A549 (cell line): Measurements from ENCODE around the gene CUX1. TPM values are rescaled to one million over a fixed set of nuclear protein-coding genes. Genes with fewer than 3 reads are reported as not detected.

Experiments
- ATAC-seq, 2 experiments: fragments of 200-7000 bp in 1 of 2; fragments of >200 bp in 1 of 2; cut with Nextera tagmentation in 1 of 2; cut with Tn5 transposase in 1 of 2; 3 replicates each; pipeline versions ENCODE4 v1.8.0 to v1.9.1; 2018 to 2020; ENCODE audit warnings: mild to moderate bottlenecking in 1 of 2, moderate library complexity in 1 of 2
- CTCF ChIA-PET: fragments of 300-600 bp; sonication (Branson Sonifier 250); formaldehyde crosslinking; extraction: SDS; loops from one replicate; lab custom pipeline; 2021; ENCODE audit warnings: antibody characterized with exemption, inconsistent platforms; lab: Yijun Ruan, JAX
- POLR2A ChIA-PET: fragments of 350-600 bp; formaldehyde crosslinking; extraction: SDS; loops from one replicate; lab custom pipeline; 2021; ENCODE audit warnings: antibody characterized with exemption, inconsistent platforms; lab: Yijun Ruan, JAX
- DNase-seq, 2 experiments: peaks; one replicate each; pipeline versions ENCODE4 v3.0.0 to v3.0.0-alpha.2; 2011 to 2016; ENCODE audit warnings: low read depth in 1 of 2, low spot score in 1 of 2
- FAIRE-seq: peaks from 2 replicates; lab custom pipeline; 2011; peaks lifted over from hg19 to GRCh38; lab: Jason Lieb, UNC
- H3K27ac ChIP-seq, 2 experiments: fragments of >200 bp; sonication (Bioruptor Twin); formaldehyde crosslinking; 3 replicates each; pipeline ENCODE4 v1.5.1; 2016 to 2017
- H3K4me1 ChIP-seq: fragments of >200 bp; sonication (Bioruptor Twin); formaldehyde crosslinking; 3 replicates; pipeline ENCODE4 v1.6.1; 2016
- H3K4me2 ChIP-seq: fragments of >200 bp; sonication (Bioruptor Twin); formaldehyde crosslinking; 3 replicates; pipeline ENCODE4 v1.6.1; 2016
- H3K4me3 ChIP-seq: fragments of >200 bp; sonication (Bioruptor Twin); formaldehyde crosslinking; 3 replicates; pipeline ENCODE4 v1.5.1; 2016
- H3K9me3 ChIP-seq: fragments of >200 bp; sonication (Bioruptor Twin); formaldehyde crosslinking; 3 replicates; pipeline ENCODE4 v1.6.1; 2016
- ATOH8 ChIP-seq: fragments of 250-450 bp; sonication (Bioruptor Pico); IDR thresholded peaks from 2 replicates; pipeline ENCODE4 v1.5.0; 2020; ENCODE audit warnings: low read depth, mild to moderate bottlenecking, moderate library complexity
- BCL3 ChIP-seq: fragments of >200 bp; sonication (Bioruptor Twin); formaldehyde crosslinking; IDR thresholded peaks from 3 replicates; pipeline ENCODE4 v1.6.1; 2016
- CEBPB ChIP-seq, 2 experiments: fragments of >200 bp in 1 of 2; sonication (Bioruptor Twin) in 1 of 2; formaldehyde crosslinking in 1 of 2; IDR thresholded peaks; 2 replicates each; pipeline ENCODE4 v1.6.1; 2012 to 2016
- CHD4 ChIP-seq: fragments of 200-600 bp; sonication (generic); IDR thresholded peaks from 2 replicates; pipeline ENCODE4 v1.6.1; 2016; ENCODE audit warnings: antibody characterized with exemption, mild to moderate bottlenecking, borderline replicate concordance
- EHF ChIP-seq: fragments of 250-450 bp; sonication (Bioruptor Pico); IDR thresholded peaks from 2 replicates; pipeline ENCODE4 v1.5.0; 2020; ENCODE audit warnings: mild to moderate bottlenecking
- ELK1 ChIP-seq: fragments of 150-350 bp; IDR thresholded peaks from 2 replicates; pipeline ENCODE4 v1.6.1; 2014; ENCODE audit warnings: low read depth, mild to moderate bottlenecking, low read length
- EP300 ChIP-seq, 2 experiments: fragments of >200 bp; sonication (Bioruptor Twin); formaldehyde crosslinking; IDR thresholded peaks; 2 replicates in 1 of 2; 3 replicates in 1 of 2; pipeline ENCODE4 v1.6.1; 2016 to 2017
- FOSL2 ChIP-seq, 2 experiments: fragments of 450-650 bp in 1 of 2; fragments of >200 bp in 1 of 2; sonication (Bioruptor Twin) in 1 of 2; formaldehyde crosslinking; IDR thresholded peaks; 2 replicates each; pipeline versions ENCODE4 v1.5.0 to v1.6.1; 2016 to 2020; ENCODE audit warnings: mild to moderate bottlenecking in 1 of 2, moderate library complexity in 1 of 2
- GATA3 ChIP-seq: IDR thresholded peaks from 2 replicates; pipeline ENCODE4 v1.6.1; 2012; ENCODE audit warnings: borderline replicate concordance
- HDAC2 ChIP-seq: fragments of 200-600 bp; sonication (generic); IDR thresholded peaks from 2 replicates; pipeline ENCODE4 v1.6.1; 2016
- HOXB13 ChIP-seq: fragments of 250-450 bp; sonication (Bioruptor Pico); IDR thresholded peaks from 2 replicates; pipeline ENCODE4 v1.5.0; 2020; ENCODE audit warnings: low read depth, mild to moderate bottlenecking, moderate library complexity
- HOXB5 ChIP-seq: fragments of 250-450 bp; sonication (Bioruptor Pico); IDR thresholded peaks from 2 replicates; pipeline ENCODE4 v1.5.0; 2020; ENCODE audit warnings: mild to moderate bottlenecking, moderate library complexity
- JUNB ChIP-seq: fragments of >200 bp; sonication (Bioruptor Twin); formaldehyde crosslinking; IDR thresholded peaks from 2 replicates; pipeline ENCODE4 v1.6.1; 2016
- MAFK ChIP-seq: fragments of 450-650 bp; IDR thresholded peaks from 2 replicates; pipeline ENCODE4 v1.6.1; 2014; ENCODE audit not compliant: partially characterized antibody
- NFE2L2 ChIP-seq: fragments of 150-350 bp; conservative IDR thresholded peaks from 2 replicates; pipeline ENCODE4 v1.6.1; 2014; ENCODE audit warnings: low read length
- NR3C1 ChIP-seq: fragments of >200 bp; sonication (Bioruptor Twin); formaldehyde crosslinking; IDR thresholded peaks from 3 replicates; pipeline ENCODE4 v1.6.1; 2017
- PBX3 ChIP-seq: IDR thresholded peaks from 2 replicates; pipeline ENCODE4 v1.6.1; 2012
- PHF8 ChIP-seq: fragments of 200-600 bp; sonication (generic); IDR thresholded peaks from 2 replicates; pipeline ENCODE4 v1.6.1; 2016; ENCODE audit warnings: low read depth, mild to moderate bottlenecking, antibody characterized with exemption, moderate library complexity, borderline replicate concordance
- POLR2AphosphoS2 ChIP-seq: conservative IDR thresholded peaks from 2 replicates; pipeline ENCODE4 v1.6.1; 2012; ENCODE audit warnings: low read length, improper control_type of control experiment, inconsistent platforms
- RNF2 ChIP-seq: fragments of 200-600 bp; sonication (generic); IDR thresholded peaks from 2 replicates; pipeline ENCODE4 v1.6.1; 2016; ENCODE audit warnings: low read depth, mild to moderate bottlenecking, antibody characterized with exemption, moderate library complexity, borderline replicate concordance
- TFCP2L1 ChIP-seq: fragments of 250-450 bp; sonication (Bioruptor Pico); IDR thresholded peaks from 2 replicates; pipeline ENCODE4 v1.5.0; 2021; ENCODE audit warnings: mild to moderate bottlenecking
- ZC3H11A ChIP-seq: fragments of 450-650 bp; IDR thresholded peaks from 2 replicates; pipeline ENCODE4 v1.6.1; 2014; ENCODE audit warnings: antibody characterized with exemption, mild to moderate bottlenecking
- ZNF302 ChIP-seq: fragments of 250-450 bp; sonication (Bioruptor Pico); IDR thresholded peaks from 2 replicates; pipeline ENCODE4 v1.9.0; 2021; ENCODE audit warnings: inconsistent platforms, mild to moderate bottlenecking, moderate library complexity
- whole genome bisulfite sequencing: methylation state at CpG from one replicate; pipeline ENCODE4 v1.1.6; 2017; ENCODE audit errors: missing lambda C conversion rate; 5-methylcytosine and 5-hydroxymethylcytosine counted together
- polyA plus RNA-seq, 4 experiments: library from polyadenylated mRNA; depleted of rRNA in 3 of 4; stranded (reverse); fragments of >200 nt; fragmentation: RNase III in 1 of 4; extraction: RNeasy Plus Mini Kit Qiagen cat#74134 plus additional on column Dnase treatment in 1 of 4; gene quantifications; 2 replicates in 3 of 4; 3 replicates in 1 of 4; pipeline ENCODE4 v1.2.3, GENCODE V29; 2011 to 2017
- TF ChIP-seq, protein P1 (sequence below): fragments of >200 bp; sonication (Bioruptor Twin); formaldehyde crosslinking; IDR thresholded peaks from 2 replicates; pipeline ENCODE4 v1.6.1; 2016

CUX1 gene
- polyA plus RNA-seq, 2 of the 4 experiments (the other 2 are of a cell fraction): 32.7 to 33.4 TPM

DNA sequence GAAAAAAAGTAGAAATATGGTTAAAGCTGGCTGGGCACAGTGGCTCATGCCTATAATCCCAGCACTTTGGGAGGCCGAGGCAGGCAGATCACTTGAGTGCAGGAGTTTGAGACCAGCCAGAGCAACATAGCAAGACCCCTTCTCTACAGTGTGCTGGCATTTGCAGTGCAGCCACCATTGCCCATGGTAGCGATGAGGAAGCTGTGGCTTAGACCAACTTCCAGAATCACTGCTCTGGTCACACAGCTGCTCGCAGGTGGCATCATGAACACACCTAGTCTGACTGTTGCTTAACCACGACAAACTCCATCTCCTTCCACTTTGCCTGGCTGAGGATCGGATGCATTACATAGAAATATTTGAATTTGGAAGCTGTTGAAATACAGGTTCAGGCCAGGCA, 137.1 kb downstream of the CUX1 start:
- 95% methylated on average over 5 of the region's 5 CpGs for WGBS
- H3K4me2 ChIP-seq: no peak overlapping the region
- CTCF ChIA-PET: no interaction called here
- POLR2A ChIA-PET: no interaction called here
- no peak for DNase-seq
- H3K4me3 ChIP-seq: no peak overlapping the region
- ATAC-seq: no peak
- TF ChIP-seq ATOH8 (CRISPR knock-in tag) (no peak), EHF (CRISPR knock-in tag) (no peak), CHD4 (no peak), NFE2L2 (no peak), JUNB (no peak)
- peaks cover 43% of the 10 kb centered on the region for H3K4me1 ChIP-seq
- no peak for FAIRE-seq
- no peak overlapping the region for H3K27ac ChIP-seq
- H3K9me3 ChIP-seq: no peaks in the 10 kb centered on the region

GRCh38 chr7:101956130-101956529, 138.7 kb downstream of the CUX1 start:
- Histone ChIP-seq H3K4me2 (no peak overlapping the region), H3K9me3 (no peaks in the 10 kb centered on the region), H3K4me3 (no peak overlapping the region), H3K4me1 (peaks cover 28% of the 10 kb centered on the region), H3K27ac (no peak overlapping the region)
- WGBS: 92% methylated on average over 12 of the region's 12 CpGs
- ChIA-PET POLR2A (no interaction called here), CTCF (interaction anchor here (0.9 kb wide), 1 partner anchor 35 kb away, joined by 3 read pairs; no protein-coding TSS in a partner anchor)
- TF ChIP-seq ELK1 (no peak), ZNF302 (CRISPR knock-in tag) (no peak), TFCP2L1 (no peak), FOSL2 (IDR thresholded peaks at IDR 0.05) (no peak), FOSL2 (CRISPR knock-in tag; IDR thresholded peaks at IDR 0.05) (no peak), EP300 (IDR thresholded peaks at IDR 0.05) (no peak), PBX3 (no peak), RNF2 (no peak), GATA3 (no peak), NR3C1 (no peak), POLR2AphosphoS2 (no peak), HDAC2 (no peak), PHF8 (no peak), MAFK (no peak), JUNB (no peak), HOXB5 (CRISPR knock-in tag) (no peak), ZC3H11A (no peak), CEBPB (IDR thresholded peaks at IDR 0.05) (no peak), BCL3 (no peak), HOXB13 (CRISPR knock-in tag) (no peak)
- TF ChIP-seq, protein P1, sequence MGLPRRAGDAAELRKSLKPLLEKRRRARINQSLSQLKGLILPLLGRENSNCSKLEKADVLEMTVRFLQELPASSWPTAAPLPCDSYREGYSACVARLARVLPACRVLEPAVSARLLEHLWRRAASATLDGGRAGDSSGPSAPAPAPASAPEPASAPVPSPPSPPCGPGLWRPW: no peak
- DNase-seq (no peak), FAIRE-seq (no peak), ATAC-seq (no peak)
